GM23338 (cell line): ENCODE measurements around the gene CACNA1F. TPM values are rescaled to one million over a fixed set of nuclear protein-coding genes. Genes with fewer than 3 reads are reported as not detected.

Experiments
- ATAC-seq: fragments of 200-7000 bp; cut with Tn5 transposase; 3 replicates; pipeline ENCODE4 v1.9.1; 2020
- DNase-seq: peaks from one replicate; pipeline ENCODE4 v3.0.0-alpha.2; 2015; ENCODE audit warnings: low spot score
- H2AFZ ChIP-seq: fragments of 200-600 bp; sonication (generic); 2 replicates; pipeline ENCODE4 v1.8.0; 2016; ENCODE audit warnings: antibody characterized with exemption, mild to moderate bottlenecking, moderate library complexity
- H3F3A ChIP-seq: fragments of 200-600 bp; sonication (generic); replicated peaks from 2 replicates; pipeline ENCODE4 v1.8.0; 2017; ENCODE audit warnings: antibody characterized with exemption, mixed run types, low read depth
- H3K27ac ChIP-seq: fragments of 200-600 bp; sonication (generic); 2 replicates; pipeline ENCODE4 v1.6.1; 2016; ENCODE audit warnings: low read depth
- H3K27me3 ChIP-seq: fragments of 200-600 bp; sonication (generic); 2 replicates; pipeline ENCODE4 v1.8.0; 2016; ENCODE audit warnings: mild to moderate bottlenecking, mixed run types, moderate library complexity; ENCODE audit not compliant: insufficient read depth
- H3K36me3 ChIP-seq: fragments of 200-600 bp; sonication (generic); 2 replicates; pipeline ENCODE4 v1.8.0; 2016; ENCODE audit warnings: mild to moderate bottlenecking; ENCODE audit not compliant: insufficient read depth
- H3K4me1 ChIP-seq: fragments of 200-600 bp; sonication (generic); 2 replicates; pipeline ENCODE4 v1.8.0; 2016; ENCODE audit warnings: mild to moderate bottlenecking, moderate library complexity; ENCODE audit not compliant: insufficient read depth
- H3K4me2 ChIP-seq: fragments of 200-600 bp; sonication (generic); 2 replicates; pipeline ENCODE4 v1.7.1; 2017; ENCODE audit warnings: mixed run types
- H3K4me3 ChIP-seq: fragments of 200-600 bp; sonication (generic); 2 replicates; pipeline ENCODE4 v1.6.1; 2016; ENCODE audit warnings: mixed run types
- H3K79me2 ChIP-seq: fragments of 200-600 bp; sonication (generic); replicated peaks from 2 replicates; pipeline ENCODE4 v1.8.0; 2017; ENCODE audit warnings: mild to moderate bottlenecking; ENCODE audit not compliant: insufficient read depth
- H3K9me2 ChIP-seq: fragments of 200-600 bp; sonication (generic); 2 replicates; pipeline ENCODE4 v1.8.0; 2017; ENCODE audit not compliant: insufficient read depth
- H4K20me1 ChIP-seq: fragments of 200-600 bp; sonication (generic); replicated peaks from 2 replicates; pipeline ENCODE4 v1.8.0; 2017; ENCODE audit warnings: mild to moderate bottlenecking; ENCODE audit not compliant: insufficient read depth
- H3K27ac Mint-ChIP-seq: 2 replicates; pipeline ENCODE4 v1.8.0; 2020; ENCODE audit warnings: inconsistent platforms, mild to moderate bottlenecking, moderate library complexity, mixed read lengths
- H3K27me3 Mint-ChIP-seq: 3 replicates; pipeline ENCODE4 v1.8.0; 2022; ENCODE audit warnings: low read depth, mild to moderate bottlenecking, moderate library complexity, mixed read lengths, inconsistent platforms; ENCODE audit not compliant: insufficient read depth, poor library complexity
- H3K36me3 Mint-ChIP-seq: 3 replicates; pipeline ENCODE4 v1.8.0; 2021; ENCODE audit warnings: low read depth, mild to moderate bottlenecking, inconsistent platforms, moderate library complexity, mixed read lengths
- H3K4me1 Mint-ChIP-seq: 3 replicates; pipeline ENCODE4 v1.8.0; 2020; ENCODE audit warnings: mild to moderate bottlenecking, inconsistent platforms, mixed read lengths
- H3K4me3 Mint-ChIP-seq: 3 replicates; pipeline ENCODE4 v1.8.0; 2021; ENCODE audit warnings: moderate library complexity, mild to moderate bottlenecking, inconsistent platforms, mixed read lengths
- H3K9me3 Mint-ChIP-seq: 3 replicates; pipeline ENCODE4 v1.8.0; 2020; ENCODE audit warnings: moderate library complexity, mild to moderate bottlenecking, inconsistent platforms, mixed read lengths
- CREB1 ChIP-seq: fragments of 250-450 bp; sonication (Bioruptor Pico); IDR thresholded peaks from 2 replicates; pipeline ENCODE4 v1.5.0; 2020; ENCODE audit warnings: low read depth, mild to moderate bottlenecking, moderate library complexity
- EZH2 ChIP-seq: fragments of 200-600 bp; sonication (generic); IDR thresholded peaks from one replicate; pipeline ENCODE4 v1.8.0; 2017; ENCODE audit warnings: antibody characterized with exemption, mild to moderate bottlenecking, low read depth; ENCODE audit not compliant: unreplicated experiment
- EZH2phosphoT487 ChIP-seq: fragments of 200-600 bp; sonication (generic); IDR thresholded peaks from one replicate; pipeline ENCODE4 v1.8.1; 2018; ENCODE audit warnings: antibody characterized with exemption; ENCODE audit not compliant: unreplicated experiment
- JUNB ChIP-seq: IDR thresholded peaks from one replicate; pipeline ENCODE4 v1.6.1; 2016; ENCODE audit warnings: antibody characterized with exemption; ENCODE audit not compliant: unreplicated experiment
- NANOG ChIP-seq: IDR thresholded peaks from 2 replicates; pipeline ENCODE4 v1.6.1; 2016; ENCODE audit warnings: antibody characterized with exemption, borderline replicate concordance
- POLR2AphosphoS5 ChIP-seq: IDR thresholded peaks from 2 replicates; pipeline ENCODE4 v1.6.1; 2016; ENCODE audit warnings: antibody characterized with exemption, low read depth
- STAT1 ChIP-seq: IDR thresholded peaks from one replicate; pipeline ENCODE4 v1.6.1; 2016; ENCODE audit warnings: antibody characterized with exemption; ENCODE audit not compliant: unreplicated experiment
- ZNF114 ChIP-seq: fragments of 250-450 bp; sonication (Bioruptor Pico); IDR thresholded peaks from 2 replicates; pipeline ENCODE4 v1.5.0; 2020; ENCODE audit warnings: mild to moderate bottlenecking, moderate library complexity
- ZNF331 ChIP-seq: fragments of 250-450 bp; sonication (Bioruptor Pico); IDR thresholded peaks from 2 replicates; pipeline ENCODE4 v1.5.0; 2020; ENCODE audit warnings: low read depth, mild to moderate bottlenecking, moderate library complexity
- polyA plus RNA-seq: library from polyadenylated mRNA; unstranded; fragments of >200 nt; fragmentation: Nextera tagmentation; extraction: Ambion mirVana; gene quantifications from 2 replicates; pipeline ENCODE4 v1.2.1, GENCODE V29; 2016
- total RNA-seq: library from RNA; depleted of rRNA; stranded (reverse); fragments of >200 nt; shearing (Covaris generic); gene quantifications from 2 replicates; pipeline ENCODE4 v1.2.3, GENCODE V29; 2014
- TF ChIP-seq, protein P1 (sequence below): IDR thresholded peaks from 2 replicates; pipeline ENCODE4 v1.6.1; 2016; ENCODE audit warnings: antibody characterized with exemption
- TF ChIP-seq, protein P2 (sequence below): fragments of 250-450 bp; sonication (Bioruptor Pico); IDR thresholded peaks from 2 replicates; pipeline ENCODE4 v1.5.0; 2020; ENCODE audit warnings: mild to moderate bottlenecking, moderate library complexity
- TF ChIP-seq, protein P3 (sequence below), 2 experiments: fragments of 200-600 bp in 1 of 2; sonication (generic) in 1 of 2; conservative IDR thresholded peaks; 2 replicates each; pipeline versions ENCODE4 v1.5.1 to v1.6.1; 2016 to 2017; ENCODE audit warnings: antibody characterized with exemption in 2 of 2, low read depth in 2 of 2, mild to moderate bottlenecking in 2 of 2, moderate library complexity in 1 of 2
- TF ChIP-seq, protein P4 (sequence below): IDR thresholded peaks from one replicate; pipeline ENCODE4 v1.6.1; 2018; ENCODE audit warnings: antibody characterized with exemption; ENCODE audit not compliant: unreplicated experiment

Gene CACNA1F
- total and polyA plus RNA-seq, 2 experiments from 2014 or later = 0.44 to 0.90 TPM

DNA sequence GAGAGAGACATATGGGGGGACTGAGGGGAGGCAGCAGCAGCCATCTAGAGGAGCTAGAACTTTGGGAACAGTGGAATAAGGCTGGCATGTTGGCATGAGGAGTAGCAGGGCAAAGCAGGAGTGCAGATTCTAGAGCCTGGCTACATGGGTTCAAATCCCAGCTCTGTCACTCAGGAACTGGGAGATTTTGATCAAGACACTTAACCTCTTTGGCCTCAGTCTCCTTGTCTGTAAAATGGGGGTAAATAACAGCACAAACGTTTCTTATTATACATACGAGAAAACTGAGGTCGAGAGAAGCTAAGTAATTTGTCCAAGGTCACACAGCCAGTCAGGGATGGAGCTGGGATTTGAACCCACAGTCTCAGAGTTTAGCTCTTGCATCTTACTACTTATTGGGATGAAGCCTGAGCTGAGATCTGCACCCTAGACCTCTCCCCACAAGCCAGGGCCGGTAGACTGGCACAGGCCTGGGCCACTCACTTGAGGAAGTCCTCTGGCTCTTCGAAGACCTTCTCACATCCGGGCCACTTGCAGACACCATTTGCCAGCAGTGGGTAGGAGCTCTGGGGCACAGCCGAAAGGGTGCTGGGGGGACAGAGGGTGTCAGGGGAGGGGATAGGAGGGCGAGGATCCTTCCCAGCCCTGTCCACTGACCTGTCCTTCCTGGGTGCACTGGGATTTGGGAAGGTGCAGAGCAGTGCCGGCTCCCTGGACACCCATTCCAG is 23.3 kb upstream of the CACNA1F start:
- no peaks in the 10 kb centered on the region for H3K9me3 Mint-ChIP-seq
- no peaks in the 10 kb centered on the region for H3K27me3 ChIP-seq
- H3K36me3 ChIP-seq = no peaks in the 10 kb centered on the region
- ATAC-seq = no peak
- DNase-seq = no peak
- H2AFZ ChIP-seq = no peak overlapping the region
- no peaks in the 10 kb centered on the region for H4K20me1 ChIP-seq
- H3K79me2 ChIP-seq = no peaks in the 10 kb centered on the region
- no peak overlapping the region for H3K4me3 ChIP-seq
- no peaks in the 10 kb centered on the region for H3K9me2 ChIP-seq
- no peak for TF ChIP-seq POLR2AphosphoS5
- no peak for TF ChIP-seq STAT1
- TF ChIP-seq, protein P1, sequence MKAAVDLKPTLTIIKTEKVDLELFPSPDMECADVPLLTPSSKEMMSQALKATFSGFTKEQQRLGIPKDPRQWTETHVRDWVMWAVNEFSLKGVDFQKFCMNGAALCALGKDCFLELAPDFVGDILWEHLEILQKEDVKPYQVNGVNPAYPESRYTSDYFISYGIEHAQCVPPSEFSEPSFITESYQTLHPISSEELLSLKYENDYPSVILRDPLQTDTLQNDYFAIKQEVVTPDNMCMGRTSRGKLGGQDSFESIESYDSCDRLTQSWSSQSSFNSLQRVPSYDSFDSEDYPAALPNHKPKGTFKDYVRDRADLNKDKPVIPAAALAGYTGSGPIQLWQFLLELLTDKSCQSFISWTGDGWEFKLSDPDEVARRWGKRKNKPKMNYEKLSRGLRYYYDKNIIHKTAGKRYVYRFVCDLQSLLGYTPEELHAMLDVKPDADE = no peak
- TF ChIP-seq, protein P2, sequence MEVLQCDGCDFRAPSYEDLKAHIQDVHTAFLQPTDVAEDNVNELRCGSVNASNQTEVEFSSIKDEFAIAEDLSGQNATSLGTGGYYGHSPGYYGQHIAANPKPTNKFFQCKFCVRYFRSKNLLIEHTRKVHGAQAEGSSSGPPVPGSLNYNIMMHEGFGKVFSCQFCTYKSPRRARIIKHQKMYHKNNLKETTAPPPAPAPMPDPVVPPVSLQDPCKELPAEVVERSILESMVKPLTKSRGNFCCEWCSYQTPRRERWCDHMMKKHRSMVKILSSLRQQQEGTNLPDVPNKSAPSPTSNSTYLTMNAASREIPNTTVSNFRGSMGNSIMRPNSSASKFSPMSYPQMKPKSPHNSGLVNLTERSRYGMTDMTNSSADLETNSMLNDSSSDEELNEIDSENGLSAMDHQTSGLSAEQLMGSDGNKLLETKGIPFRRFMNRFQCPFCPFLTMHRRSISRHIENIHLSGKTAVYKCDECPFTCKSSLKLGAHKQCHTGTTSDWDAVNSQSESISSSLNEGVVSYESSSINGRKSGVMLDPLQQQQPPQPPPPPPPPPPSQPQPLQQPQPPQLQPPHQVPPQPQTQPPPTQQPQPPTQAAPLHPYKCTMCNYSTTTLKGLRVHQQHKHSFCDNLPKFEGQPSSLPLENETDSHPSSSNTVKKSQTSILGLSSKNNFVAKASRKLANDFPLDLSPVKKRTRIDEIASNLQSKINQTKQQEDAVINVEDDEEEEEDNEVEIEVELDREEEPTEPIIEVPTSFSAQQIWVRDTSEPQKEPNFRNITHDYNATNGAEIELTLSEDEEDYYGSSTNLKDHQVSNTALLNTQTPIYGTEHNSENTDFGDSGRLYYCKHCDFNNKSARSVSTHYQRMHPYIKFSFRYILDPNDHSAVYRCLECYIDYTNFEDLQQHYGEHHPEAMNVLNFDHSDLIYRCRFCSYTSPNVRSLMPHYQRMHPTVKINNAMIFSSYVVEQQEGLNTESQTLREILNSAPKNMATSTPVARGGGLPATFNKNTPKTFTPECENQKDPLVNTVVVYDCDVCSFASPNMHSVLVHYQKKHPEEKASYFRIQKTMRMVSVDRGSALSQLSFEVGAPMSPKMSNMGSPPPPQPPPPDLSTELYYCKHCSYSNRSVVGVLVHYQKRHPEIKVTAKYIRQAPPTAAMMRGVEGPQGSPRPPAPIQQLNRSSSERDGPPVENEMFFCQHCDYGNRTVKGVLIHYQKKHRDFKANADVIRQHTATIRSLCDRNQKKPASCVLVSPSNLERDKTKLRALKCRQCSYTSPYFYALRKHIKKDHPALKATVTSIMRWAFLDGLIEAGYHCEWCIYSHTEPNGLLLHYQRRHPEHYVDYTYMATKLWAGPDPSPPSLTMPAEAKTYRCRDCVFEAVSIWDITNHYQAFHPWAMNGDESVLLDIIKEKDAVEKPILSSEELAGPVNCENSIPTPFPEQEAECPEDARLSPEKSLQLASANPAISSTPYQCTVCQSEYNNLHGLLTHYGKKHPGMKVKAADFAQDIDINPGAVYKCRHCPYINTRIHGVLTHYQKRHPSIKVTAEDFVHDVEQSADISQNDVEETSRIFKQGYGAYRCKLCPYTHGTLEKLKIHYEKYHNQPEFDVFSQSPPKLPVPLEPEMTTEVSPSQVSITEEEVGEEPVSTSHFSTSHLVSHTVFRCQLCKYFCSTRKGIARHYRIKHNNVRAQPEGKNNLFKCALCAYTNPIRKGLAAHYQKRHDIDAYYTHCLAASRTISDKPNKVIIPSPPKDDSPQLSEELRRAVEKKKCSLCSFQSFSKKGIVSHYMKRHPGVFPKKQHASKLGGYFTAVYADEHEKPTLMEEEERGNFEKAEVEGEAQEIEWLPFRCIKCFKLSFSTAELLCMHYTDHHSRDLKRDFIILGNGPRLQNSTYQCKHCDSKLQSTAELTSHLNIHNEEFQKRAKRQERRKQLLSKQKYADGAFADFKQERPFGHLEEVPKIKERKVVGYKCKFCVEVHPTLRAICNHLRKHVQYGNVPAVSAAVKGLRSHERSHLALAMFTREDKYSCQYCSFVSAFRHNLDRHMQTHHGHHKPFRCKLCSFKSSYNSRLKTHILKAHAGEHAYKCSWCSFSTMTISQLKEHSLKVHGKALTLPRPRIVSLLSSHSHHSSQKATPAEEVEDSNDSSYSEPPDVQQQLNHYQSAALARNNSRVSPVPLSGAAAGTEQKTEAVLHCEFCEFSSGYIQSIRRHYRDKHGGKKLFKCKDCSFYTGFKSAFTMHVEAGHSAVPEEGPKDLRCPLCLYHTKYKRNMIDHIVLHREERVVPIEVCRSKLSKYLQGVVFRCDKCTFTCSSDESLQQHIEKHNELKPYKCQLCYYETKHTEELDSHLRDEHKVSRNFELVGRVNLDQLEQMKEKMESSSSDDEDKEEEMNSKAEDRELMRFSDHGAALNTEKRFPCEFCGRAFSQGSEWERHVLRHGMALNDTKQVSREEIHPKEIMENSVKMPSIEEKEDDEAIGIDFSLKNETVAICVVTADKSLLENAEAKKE (CRISPR knock-in tag) = no peak
- TF ChIP-seq ZNF331 (CRISPR knock-in tag) = no peak
- TF ChIP-seq, protein P3, sequence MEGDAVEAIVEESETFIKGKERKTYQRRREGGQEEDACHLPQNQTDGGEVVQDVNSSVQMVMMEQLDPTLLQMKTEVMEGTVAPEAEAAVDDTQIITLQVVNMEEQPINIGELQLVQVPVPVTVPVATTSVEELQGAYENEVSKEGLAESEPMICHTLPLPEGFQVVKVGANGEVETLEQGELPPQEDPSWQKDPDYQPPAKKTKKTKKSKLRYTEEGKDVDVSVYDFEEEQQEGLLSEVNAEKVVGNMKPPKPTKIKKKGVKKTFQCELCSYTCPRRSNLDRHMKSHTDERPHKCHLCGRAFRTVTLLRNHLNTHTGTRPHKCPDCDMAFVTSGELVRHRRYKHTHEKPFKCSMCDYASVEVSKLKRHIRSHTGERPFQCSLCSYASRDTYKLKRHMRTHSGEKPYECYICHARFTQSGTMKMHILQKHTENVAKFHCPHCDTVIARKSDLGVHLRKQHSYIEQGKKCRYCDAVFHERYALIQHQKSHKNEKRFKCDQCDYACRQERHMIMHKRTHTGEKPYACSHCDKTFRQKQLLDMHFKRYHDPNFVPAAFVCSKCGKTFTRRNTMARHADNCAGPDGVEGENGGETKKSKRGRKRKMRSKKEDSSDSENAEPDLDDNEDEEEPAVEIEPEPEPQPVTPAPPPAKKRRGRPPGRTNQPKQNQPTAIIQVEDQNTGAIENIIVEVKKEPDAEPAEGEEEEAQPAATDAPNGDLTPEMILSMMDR (conservative IDR thresholded peaks at IDR 0.05; ENCODE audit: low read depth in 2 of 2) = no peak
- no peak for TF ChIP-seq CREB1 (CRISPR knock-in tag)
- no peak for TF ChIP-seq NANOG
- TF ChIP-seq, protein P4, sequence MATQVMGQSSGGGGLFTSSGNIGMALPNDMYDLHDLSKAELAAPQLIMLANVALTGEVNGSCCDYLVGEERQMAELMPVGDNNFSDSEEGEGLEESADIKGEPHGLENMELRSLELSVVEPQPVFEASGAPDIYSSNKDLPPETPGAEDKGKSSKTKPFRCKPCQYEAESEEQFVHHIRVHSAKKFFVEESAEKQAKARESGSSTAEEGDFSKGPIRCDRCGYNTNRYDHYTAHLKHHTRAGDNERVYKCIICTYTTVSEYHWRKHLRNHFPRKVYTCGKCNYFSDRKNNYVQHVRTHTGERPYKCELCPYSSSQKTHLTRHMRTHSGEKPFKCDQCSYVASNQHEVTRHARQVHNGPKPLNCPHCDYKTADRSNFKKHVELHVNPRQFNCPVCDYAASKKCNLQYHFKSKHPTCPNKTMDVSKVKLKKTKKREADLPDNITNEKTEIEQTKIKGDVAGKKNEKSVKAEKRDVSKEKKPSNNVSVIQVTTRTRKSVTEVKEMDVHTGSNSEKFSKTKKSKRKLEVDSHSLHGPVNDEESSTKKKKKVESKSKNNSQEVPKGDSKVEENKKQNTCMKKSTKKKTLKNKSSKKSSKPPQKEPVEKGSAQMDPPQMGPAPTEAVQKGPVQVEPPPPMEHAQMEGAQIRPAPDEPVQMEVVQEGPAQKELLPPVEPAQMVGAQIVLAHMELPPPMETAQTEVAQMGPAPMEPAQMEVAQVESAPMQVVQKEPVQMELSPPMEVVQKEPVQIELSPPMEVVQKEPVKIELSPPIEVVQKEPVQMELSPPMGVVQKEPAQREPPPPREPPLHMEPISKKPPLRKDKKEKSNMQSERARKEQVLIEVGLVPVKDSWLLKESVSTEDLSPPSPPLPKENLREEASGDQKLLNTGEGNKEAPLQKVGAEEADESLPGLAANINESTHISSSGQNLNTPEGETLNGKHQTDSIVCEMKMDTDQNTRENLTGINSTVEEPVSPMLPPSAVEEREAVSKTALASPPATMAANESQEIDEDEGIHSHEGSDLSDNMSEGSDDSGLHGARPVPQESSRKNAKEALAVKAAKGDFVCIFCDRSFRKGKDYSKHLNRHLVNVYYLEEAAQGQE = no peak
- no peak for TF ChIP-seq EZH2phosphoT487
- TF ChIP-seq JUNB = no peak
- TF ChIP-seq ZNF114 = no peak
- TF ChIP-seq EZH2 = no peak
- no peaks in the 10 kb centered on the region for H3K4me1 ChIP-seq
- H3K4me3 Mint-ChIP-seq = no peak overlapping the region
- H3K4me1 Mint-ChIP-seq = peaks cover 4% of the 10 kb centered on the region; the same call in 2 of the 3 replicates
- H3K27me3 Mint-ChIP-seq = peaks cover 3% of the 10 kb centered on the region
- no peak overlapping the region for H3K27ac Mint-ChIP-seq
- no peaks in the 10 kb centered on the region for H3F3A ChIP-seq
- H3K36me3 Mint-ChIP-seq = no peaks in the 10 kb centered on the region; the same call in 2 of the 3 replicates
- H3K27ac ChIP-seq = no peak overlapping the region
- no peak overlapping the region for H3K4me2 ChIP-seq
